Pancreas (tissue), 10 donors: Measurements from ENCODE around the gene ARHGAP10. TPM values are rescaled to one million over a fixed set of nuclear protein-coding genes. Genes with fewer than 3 reads are reported as not detected.

ENCODE experiments used
- ATAC-seq, 4 donors: fragments of 200-7000 bp; cut with Tn5 transposase; one replicate each; pipeline versions ENCODE4 v1.8.0 to v1.9.1; 2020; ENCODE audit warnings: mild to moderate bottlenecking in 4 of 4, moderate library complexity in 4 of 4
- DNase-seq, 6 donors: peaks; one replicate each; pipeline ENCODE4 v3.0.0-alpha.2; 2020
- FAIRE-seq: peaks from 2 replicates; lab custom pipeline; 2012; peaks lifted over from hg19 to GRCh38; lab: Jason Lieb, UNC
- H3K27ac ChIP-seq, 4 donors: fragments of 200-600 bp; sonication (generic); 1 replicate in 3 of 4; 2 replicates in 1 of 4; pipeline versions ENCODE4 v1.5.0 to v1.8.0; 2020
- H3K27me3 ChIP-seq, 4 donors: fragments of 200-600 bp; one replicate each; pipeline ENCODE4 v1.8.0; 2021
- H3K36me3 ChIP-seq, 3 donors: fragments of 200-600 bp; sonication (generic) in 1 of 3; one replicate each; pipeline versions ENCODE4 v1.5.0 to v1.8.0; 2020 to 2021
- H3K4me1 ChIP-seq, 3 donors: fragments of 200-600 bp; one replicate each; pipeline ENCODE4 v1.8.0; 2021
- H3K4me3 ChIP-seq, 4 donors: fragments of 200-600 bp; sonication (generic) in 2 of 4; one replicate each; pipeline versions ENCODE4 v1.5.0 to v1.8.0; 2020 to 2021
- H3K9me3 ChIP-seq, 4 donors: fragments of 200-600 bp; one replicate each; pipeline ENCODE4 v1.8.0; 2021
- WGBS, 2 donors: extraction: QIAGEN DNeasy Blood & Tissue Kit; methylation state at CpG; one replicate each; pipeline ENCODE4 v1.1.7; 2013; 5-methylcytosine and 5-hydroxymethylcytosine counted together
- intact Hi-C, 3 donors: fragments of 100-400 bp; cut with DNase I; formaldehyde crosslinking; loops; one replicate each; pipeline versions ENCODE4 v1.11.1 to v1.14.2; 2022
- polyA plus RNA-seq, 2 donors: library from polyadenylated mRNA; stranded (reverse); fragments of 200-250 nt; gene quantifications; one replicate each; pipeline ENCODE4 v1.2.3, GENCODE V29; 2013
- total RNA-seq, 6 donors: library from RNA; stranded (reverse); fragmentation: NEBNext Ultra II Directional in 4 of 6; extraction: Animal tissue kit (Norgen Biotek cat#: 25700) in 4 of 6; gene quantifications; one replicate each; pipeline versions ENCODE4 v1.2.1 to v1.2.4, GENCODE V29; 2021 to 2023
- TF ChIP-seq, protein P1 (sequence below), 4 donors: fragments of 200-600 bp; sonication (generic) in 3 of 4; IDR thresholded peaks; one replicate each; pipeline versions ENCODE4 v1.5.0 to v1.8.0; 2021; ENCODE audit warnings: antibody characterized with exemption in 4 of 4
- donor health status: healthy with polysubstance abuse.
- donor health status: DM: no; HTN: no; CAD: no; lungs with moderate emphysema.
- donor health status: DM: no; HTN: no; CAD: no.
- donor health status: control.
- donor health status: control.
- donor health status: Bipolar disorder and iron deficiency.
- donor health status: DM: yes; HTN: yes; CAD: no.
- donor health status: DM: no; HTN: no; CAD: no.
- donor health status: DM: no; HTN: no; CAD: no.
- donor health status: DM: yes; HTN: yes; CAD: no.

Gene ARHGAP10
- total and polyA plus RNA-seq, 8 donors: 6.3 to 14.8 (median 8.7) TPM

DNA sequence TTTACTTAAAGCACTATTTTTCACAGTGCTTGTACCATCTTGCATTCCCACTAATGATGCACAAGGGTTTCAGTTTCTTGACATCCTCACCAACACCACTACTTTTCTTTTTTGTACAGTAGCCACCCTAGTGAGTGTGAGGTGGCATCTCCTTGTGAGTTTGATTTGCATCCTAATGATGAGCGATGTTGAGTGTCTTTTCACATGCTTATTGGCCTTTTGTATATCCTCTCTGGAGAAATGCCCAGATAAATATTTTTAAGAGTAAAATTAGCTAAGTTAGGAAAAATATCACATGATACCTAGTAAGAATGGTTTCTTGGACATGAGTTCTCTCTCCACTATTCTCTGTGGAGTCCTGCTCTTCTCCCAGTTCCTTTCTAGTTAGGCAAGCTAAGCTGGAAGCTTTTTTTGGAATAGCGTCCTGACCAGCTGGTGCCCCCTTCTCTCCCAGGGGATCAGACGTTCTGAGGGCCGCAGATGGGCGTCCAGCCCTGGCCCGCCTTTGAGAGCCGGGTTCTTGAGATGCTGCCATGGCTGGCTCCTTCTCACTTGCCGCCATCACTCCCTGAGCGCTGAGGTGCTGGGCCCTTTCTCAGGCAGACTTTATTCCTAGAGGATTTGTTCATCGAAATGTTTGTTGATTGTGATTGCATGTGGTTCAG is 132.1 kb downstream of the ARHGAP10 start:
- no peak for FAIRE-seq
- H3K27ac ChIP-seq: no peak overlapping the region
- TF ChIP-seq, protein P1, sequence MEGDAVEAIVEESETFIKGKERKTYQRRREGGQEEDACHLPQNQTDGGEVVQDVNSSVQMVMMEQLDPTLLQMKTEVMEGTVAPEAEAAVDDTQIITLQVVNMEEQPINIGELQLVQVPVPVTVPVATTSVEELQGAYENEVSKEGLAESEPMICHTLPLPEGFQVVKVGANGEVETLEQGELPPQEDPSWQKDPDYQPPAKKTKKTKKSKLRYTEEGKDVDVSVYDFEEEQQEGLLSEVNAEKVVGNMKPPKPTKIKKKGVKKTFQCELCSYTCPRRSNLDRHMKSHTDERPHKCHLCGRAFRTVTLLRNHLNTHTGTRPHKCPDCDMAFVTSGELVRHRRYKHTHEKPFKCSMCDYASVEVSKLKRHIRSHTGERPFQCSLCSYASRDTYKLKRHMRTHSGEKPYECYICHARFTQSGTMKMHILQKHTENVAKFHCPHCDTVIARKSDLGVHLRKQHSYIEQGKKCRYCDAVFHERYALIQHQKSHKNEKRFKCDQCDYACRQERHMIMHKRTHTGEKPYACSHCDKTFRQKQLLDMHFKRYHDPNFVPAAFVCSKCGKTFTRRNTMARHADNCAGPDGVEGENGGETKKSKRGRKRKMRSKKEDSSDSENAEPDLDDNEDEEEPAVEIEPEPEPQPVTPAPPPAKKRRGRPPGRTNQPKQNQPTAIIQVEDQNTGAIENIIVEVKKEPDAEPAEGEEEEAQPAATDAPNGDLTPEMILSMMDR (IDR thresholded peaks at IDR 0.05): no peak

DNA sequence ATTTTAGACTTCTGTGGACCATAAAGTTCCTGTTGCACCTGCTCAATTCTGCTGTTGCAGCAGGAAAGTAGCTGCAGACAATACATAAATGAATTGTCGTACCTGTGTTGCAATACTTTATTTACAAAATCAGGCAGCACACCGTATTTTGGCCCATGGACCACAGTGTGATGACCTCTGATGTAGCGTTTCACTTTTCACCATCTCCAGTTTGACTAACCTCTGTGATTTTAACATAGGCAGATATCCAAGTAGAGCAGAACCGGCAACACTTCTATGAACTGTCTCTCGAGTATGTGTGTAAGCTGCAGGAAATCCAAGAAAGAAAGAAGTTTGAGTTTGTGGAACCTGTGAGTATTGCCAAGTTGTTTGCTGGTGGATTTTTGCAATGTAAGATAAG is 132.7 kb downstream of the ARHGAP10 start:
- intact Hi-C loops: loop anchor here (5.0 to 10.0 kb wide), 2 partner anchors 140 to 157 kb away; no protein-coding TSS in a partner anchor
- Histone ChIP-seq H3K36me3 (no peaks in the 10 kb centered on the region), H3K27me3 (no peaks in the 10 kb centered on the region), H3K4me1 (peaks cover 0 to 6% (median 3%) of the 10 kb centered on the region in 3 donors), H3K9me3 (no peaks in the 10 kb centered on the region), H3K4me3 (no peak overlapping the region), H3K27ac (no peak overlapping the region)
- FAIRE-seq (no peak), DNase-seq (no peak), ATAC-seq (no peak)
- TF ChIP-seq, protein P1 (IDR thresholded peaks at IDR 0.05): no peak
- WGBS, 2 donors: 32% methylated on average over 5 of the region's 5 CpGs

More for the DNA sequence above, 132.1 kb downstream of the ARHGAP10 start:
- H3K36me3 ChIP-seq: no peaks in the 10 kb centered on the region
- ATAC-seq: no peak
- H3K27me3 ChIP-seq: no peaks in the 10 kb centered on the region
- 81 to 87% methylated on average over 10 of the region's 10 CpGs for WGBS, 2 donors
- no peak for DNase-seq
- H3K9me3 ChIP-seq: no peaks in the 10 kb centered on the region
- H3K4me3 ChIP-seq: no peak overlapping the region
- intact Hi-C loops: loop anchor here in 1 of 3 donors (10.0 kb wide), 1 partner anchor 139 kb away; no protein-coding TSS in a partner anchor
- peaks cover 0 to 6% (median 3%) of the 10 kb centered on the region in 3 donors for H3K4me1 ChIP-seq

DNA sequence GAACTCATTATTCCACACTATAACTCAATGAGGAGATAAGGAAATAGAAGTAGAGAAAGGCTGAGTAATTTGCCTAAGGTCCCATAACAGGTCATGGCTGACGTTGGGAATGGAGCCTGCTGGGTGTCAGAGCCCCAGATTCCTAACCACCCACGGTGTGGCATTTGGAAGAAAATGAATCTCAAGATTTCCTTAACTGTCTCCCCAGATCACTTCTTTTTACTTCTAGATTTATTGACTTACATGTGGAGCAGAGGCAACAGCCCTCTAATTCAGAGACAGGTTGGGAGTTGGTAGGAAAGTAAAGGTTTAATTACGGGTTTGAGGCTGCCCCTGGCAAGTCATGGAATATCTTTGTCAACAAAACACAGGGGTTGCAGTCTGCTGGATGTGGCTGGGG is 134.0 kb downstream of the ARHGAP10 start:
- FAIRE-seq: no peak
- H3K27ac ChIP-seq: no peak overlapping the region

DNA sequence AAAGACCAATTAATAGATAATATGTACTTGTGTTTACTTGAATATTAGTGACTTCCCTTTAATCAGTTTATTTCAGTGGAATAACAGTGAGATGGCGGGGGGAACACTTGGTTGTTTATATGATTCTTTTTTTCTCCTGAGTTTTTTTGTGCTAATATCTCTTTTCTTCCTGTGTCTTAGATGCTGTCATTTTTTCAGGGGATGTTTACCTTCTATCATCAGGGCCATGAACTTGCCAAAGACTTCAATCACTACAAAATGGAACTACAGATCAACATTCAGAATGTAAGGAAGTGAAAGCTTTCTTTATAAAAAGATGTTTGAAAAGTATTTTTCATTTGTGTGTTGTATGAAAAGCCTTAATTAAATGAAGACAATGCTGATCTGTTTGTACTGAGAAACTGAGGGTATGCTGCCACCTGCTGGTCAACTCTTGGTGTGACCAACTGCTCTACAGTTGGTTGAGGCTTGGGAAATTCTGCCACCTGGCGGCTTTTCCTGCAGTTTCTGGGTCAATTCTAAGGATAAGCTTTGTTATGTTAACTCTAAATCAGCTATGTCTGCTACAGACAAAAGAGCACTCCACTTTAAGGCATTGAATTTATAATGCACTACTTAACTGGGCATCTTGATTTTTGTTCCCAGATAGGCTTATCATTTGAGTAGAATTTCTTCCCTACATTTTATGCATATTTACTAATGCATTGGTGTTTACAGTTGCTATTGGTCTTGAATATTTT is 134.8 kb downstream of the ARHGAP10 start:
- TF ChIP-seq, protein P1 (IDR thresholded peaks at IDR 0.05): peak; percentile 94 to 100 (median 99)
- H3K27ac ChIP-seq: no peak overlapping the region
- H3K36me3 ChIP-seq: no peaks in the 10 kb centered on the region
- intact Hi-C loops: loop anchor here (5.0 to 10.0 kb wide), 2 partner anchors 142 to 159 kb away; no protein-coding TSS in a partner anchor
- WGBS, 2 donors: 27 to 30% methylated on average over 2 of the region's 2 CpGs
- H3K27me3 ChIP-seq: no peaks in the 10 kb centered on the region
- FAIRE-seq (peak; percentile 97), ATAC-seq (peak; percentile 97 to 99 (median 97)), DNase-seq (peak; percentile 84 to 95 (median 90))
- H3K4me1 ChIP-seq: peaks cover 0 to 6% (median 3%) of the 10 kb centered on the region in 3 donors
- no peaks in the 10 kb centered on the region for H3K9me3 ChIP-seq
- no peak overlapping the region for H3K4me3 ChIP-seq

More for the DNA sequence above, 134.0 kb downstream of the ARHGAP10 start:
- H3K9me3 ChIP-seq: no peaks in the 10 kb centered on the region
- TF ChIP-seq, protein P1 (IDR thresholded peaks at IDR 0.05): no peak
- H3K4me3 ChIP-seq: no peak overlapping the region
- H3K27me3 ChIP-seq: no peaks in the 10 kb centered on the region
- WGBS, 2 donors: 73 to 74% methylated on average over 3 of the region's 3 CpGs
- DNase-seq (no peak), ATAC-seq (no peak)
- H3K36me3 ChIP-seq: no peaks in the 10 kb centered on the region
- H3K4me1 ChIP-seq: peaks cover 0 to 6% (median 3%) of the 10 kb centered on the region in 3 donors
- intact Hi-C loops: loop anchor here (5.0 to 10.0 kb wide), 2 partner anchors 141 to 159 kb away; no protein-coding TSS in a partner anchor
